GM20000 (cell line): ENCODE data around the gene PURA.

ENCODE experiments used
- DNase-seq: peaks from one replicate; pipeline ENCODE4 v3.0.0; 2012; ENCODE audit warnings: low spot score
- CTCF ChIP-seq: IDR thresholded peaks from 2 replicates; pipeline ENCODE4 v1.5.1; 2012; ENCODE audit warnings: mild to moderate bottlenecking, control low read depth; ENCODE audit errors: extremely low read depth, missing control alignments

The PURA gene

GRCh38 chr5:140103154-140103553, 10.8 kb upstream of the PURA start:
- TF ChIP-seq CTCF = no peak
- no peak for DNase-seq

- TF ChIP-seq CTCF = no peak
Measured at GRCh38 chr5:140104100-140104499, 9.8 kb upstream of the PURA start.

DNA sequence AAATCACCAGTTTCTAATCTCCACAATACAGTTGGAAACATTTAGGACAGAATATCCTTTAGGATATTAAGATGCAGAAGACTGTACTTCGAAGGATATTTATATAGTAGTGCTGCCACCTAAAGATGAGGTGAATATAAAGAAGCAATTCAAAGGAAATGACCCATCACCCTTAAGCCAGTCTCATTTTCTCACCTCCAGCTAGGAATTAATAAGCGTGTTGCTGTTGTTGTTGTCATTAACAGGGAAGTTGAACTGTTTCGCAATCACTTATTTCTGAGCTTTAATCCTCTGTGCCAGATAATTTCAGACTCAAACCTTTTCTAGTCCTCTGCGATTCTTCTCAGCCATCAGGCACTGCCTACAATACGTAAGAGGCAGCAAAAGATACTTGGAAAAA, 7.8 kb upstream of the PURA start:
- no peak for DNase-seq
- no peak for TF ChIP-seq CTCF

More at GRCh38 chr5:140104100-140104499, 9.8 kb upstream of the PURA start:
- DNase-seq = no peak

GRCh38 chr5:140106805-140107311, 7.1 kb upstream of the PURA start:
- peak; percentile 34 for DNase-seq
- no peak for TF ChIP-seq CTCF

GRCh38 chr5:140107312-140108092, 6.4 kb upstream of the PURA start:
- DNase-seq = peak; percentile 95
- no peak for TF ChIP-seq CTCF

DNA sequence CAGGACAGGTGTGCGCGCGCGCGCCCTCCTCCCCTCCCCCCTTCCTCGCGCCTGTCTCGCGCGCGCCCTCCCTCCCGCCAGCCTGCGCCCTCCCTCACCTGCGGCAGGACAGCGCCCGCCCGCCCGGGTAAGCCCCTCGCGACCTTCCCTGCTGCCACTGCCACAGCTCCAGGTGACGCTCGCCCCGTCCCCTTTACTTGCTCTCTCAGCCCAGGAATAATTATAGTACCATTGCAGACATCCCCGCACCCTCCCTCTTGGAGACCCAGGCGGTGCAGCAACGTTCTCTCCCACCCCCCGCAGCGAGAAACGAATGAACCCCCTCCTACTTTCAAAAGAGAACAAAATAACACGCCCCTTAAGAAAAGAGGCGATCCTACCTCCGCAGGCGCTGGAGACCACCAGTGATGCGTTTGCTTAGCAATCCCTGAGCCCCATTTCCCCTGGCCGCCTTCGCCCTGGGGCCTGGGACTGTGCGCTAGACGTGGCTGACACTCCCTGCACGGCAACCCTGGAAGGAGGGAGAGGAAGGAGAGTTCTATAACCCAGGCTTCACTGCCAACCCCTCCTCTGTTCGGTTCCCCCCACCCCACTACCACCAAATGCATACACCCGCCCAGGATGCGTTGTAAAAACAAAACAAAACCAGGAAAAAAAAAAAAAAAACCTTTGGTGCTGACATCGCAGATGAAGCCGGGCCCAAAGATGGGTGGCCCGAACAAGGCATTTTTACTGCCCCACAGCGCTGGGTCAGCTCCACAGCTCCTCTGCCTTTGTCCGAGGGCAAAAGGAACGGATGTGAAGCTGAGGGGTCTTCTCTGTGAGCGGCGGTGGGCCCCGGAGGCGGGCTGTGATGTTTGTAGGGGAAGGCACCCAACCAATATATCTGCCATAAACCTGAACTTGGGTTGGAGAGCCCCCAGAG, 5.6 kb upstream of the PURA start:
- no peak for TF ChIP-seq CTCF
- no peak for DNase-seq

DNA sequence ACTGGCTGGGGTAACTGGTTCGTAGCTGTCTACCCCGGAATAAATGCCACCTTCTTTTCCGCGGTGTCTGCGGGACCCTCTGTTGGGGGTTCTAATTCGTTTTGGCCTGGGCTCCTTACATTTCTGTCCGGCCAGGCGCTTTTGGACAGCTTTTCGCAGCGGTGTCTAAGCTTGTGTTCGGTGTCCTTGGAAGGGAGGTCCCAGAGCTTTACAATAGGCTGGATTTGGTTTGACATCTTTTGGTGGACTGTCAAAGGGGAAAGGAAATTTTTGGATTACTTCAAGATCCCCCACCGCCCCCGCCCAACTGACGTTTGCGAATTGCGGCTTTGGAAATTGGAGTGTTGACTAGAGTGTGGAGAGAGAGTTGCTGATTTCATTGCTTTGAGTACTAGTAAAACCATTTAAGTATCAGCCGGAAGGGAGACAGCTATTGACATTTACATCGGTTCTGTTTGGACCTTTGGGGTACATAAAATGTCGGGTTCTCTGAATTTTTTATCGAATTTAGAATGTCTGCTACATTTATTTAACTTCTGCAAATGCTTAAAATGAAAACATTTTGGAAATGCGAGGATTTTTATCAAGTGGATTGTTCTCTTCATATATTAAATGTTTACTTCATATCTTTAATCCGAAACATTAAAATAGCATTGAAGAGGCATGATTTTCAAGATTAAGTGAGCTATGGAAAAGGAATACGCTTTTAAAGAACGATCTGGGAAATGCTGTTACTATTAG, 4.7 kb upstream of the PURA start:
- no peak for TF ChIP-seq CTCF
- DNase-seq = no peak
